Stimulated activated CD4-positive, alpha-beta T cell treated with anti-CD3 and anti-CD28 coated beads, Interleukin-4, amount 100 ng/mL, for 4 hours (primary cell): ENCODE data around the gene ODF2.

Experiments
- DNase-seq, 2 experiments: peaks; one replicate each; pipeline ENCODE4 v3.0.0-alpha.2; 2020

Gene ODF2

DNA sequence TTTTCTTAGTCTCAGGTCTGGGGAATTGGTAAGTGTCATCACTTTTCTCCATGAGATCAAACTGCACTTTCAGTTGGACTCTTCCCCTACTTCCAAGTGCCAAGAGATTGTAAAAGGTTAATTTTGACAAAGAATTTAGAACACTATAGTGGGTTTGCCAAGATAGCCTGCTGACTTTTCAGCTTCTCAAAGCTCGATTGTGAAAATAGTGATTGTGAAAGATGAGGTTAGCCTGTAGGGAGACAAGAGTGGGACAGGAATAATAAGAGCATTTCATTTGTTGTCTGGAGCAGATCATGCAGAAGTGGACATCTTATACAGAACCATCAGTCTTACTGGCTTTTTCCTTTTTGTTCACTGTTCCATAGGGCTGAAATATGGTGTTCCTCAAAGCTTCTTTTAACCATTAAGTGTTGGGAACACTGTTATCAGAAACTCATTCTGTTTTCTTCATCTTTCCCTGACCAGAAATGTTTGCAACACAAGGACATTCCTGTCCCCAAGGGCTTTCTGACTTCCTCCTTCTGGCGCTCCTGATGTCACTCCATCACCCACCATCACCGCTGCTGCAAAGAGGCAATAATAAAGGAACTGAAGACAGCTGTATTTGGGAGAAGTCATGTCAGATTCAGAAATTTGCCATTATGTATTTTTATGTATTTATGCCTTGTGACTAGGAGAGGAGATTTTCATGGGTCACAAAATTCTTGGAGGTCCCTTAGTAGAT, 85.0 kb downstream of the ODF2 start:
- DNase-seq, result no peak

DNA sequence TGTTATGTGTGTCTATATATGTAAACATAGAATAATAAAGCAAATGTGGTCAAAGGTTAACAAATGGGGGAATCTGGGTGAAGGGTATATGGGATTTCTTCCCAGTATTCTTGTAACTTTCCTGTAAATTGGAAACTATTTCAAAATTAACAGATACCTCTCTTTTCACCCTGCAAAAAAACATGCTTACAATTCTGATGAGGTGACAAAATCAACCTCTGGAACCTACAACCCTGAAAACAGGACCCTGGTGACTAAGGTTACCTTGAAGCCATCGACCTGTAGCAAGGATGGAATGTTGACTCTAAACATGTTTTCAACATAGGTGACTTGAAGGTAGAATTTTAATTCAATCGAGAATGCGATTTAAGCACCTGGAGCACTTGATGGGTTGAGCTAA, 90.7 kb downstream of the ODF2 start:
- no peak for DNase-seq

DNA sequence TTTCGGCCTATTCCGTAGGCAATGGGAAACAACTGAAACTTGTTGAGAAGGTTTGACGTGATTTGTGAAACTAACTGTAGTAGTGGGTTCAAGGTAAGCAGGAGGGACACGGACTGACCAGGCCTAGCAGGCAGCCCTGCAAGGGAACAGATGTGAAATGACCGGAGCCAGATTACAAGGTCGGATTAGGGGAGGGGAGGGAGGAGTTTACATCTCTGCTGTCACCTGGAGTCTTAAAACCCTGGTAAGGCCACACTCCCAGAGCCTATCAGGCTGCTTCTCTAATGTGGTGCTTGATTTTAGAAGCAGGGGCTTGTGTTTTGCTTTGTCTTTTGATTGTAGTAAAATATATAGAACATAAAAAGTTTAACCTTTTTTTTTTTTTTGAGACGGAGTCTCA, 93.1 kb downstream of the ODF2 start:
- DNase-seq, result no peak

DNA sequence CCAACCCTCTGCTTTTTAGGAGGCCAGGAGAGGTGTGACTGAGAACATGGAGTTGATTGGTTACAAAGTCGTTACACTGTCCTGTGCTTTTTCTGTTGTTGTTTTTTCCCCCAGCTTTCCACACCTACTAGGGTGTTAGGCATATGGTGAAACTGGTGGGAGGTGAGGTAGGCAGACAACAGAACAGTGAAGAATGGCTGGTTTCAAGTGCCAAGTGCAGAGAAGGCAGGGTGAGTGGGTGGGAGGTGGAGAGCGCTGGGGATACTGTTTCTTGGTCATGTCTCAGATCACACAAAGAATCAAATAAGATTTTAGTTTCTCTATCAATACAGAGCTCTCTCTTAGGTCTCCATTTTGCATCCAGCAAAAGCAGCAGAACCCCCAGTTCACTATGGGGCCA, 94.4 kb downstream of the ODF2 start:
- peak; percentile 27 to 37 for DNase-seq
